ENCODE data around the gene RPS21.

DNA sequence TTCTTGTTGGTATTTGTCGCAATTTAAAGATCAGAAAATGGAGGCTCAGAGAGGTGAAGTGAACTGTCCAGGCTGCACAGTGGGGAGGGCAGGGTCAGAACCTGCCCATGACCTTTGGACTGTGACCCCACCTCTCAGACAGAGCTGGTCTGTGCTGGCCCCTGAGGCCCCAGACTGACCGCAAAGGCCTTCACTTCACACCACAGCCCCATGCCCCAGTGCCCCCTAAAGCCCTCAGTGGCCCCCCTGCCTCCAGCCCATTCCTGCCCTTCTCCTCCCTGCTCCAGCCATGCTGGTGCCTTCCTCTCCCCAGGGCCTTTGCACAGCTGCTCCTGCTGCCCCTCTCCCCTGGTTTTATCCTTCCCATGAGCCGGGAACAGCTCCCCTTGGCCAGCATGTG, 49.8 kb downstream of the RPS21 start:
- TF ChIP-seq, protein P1, sequence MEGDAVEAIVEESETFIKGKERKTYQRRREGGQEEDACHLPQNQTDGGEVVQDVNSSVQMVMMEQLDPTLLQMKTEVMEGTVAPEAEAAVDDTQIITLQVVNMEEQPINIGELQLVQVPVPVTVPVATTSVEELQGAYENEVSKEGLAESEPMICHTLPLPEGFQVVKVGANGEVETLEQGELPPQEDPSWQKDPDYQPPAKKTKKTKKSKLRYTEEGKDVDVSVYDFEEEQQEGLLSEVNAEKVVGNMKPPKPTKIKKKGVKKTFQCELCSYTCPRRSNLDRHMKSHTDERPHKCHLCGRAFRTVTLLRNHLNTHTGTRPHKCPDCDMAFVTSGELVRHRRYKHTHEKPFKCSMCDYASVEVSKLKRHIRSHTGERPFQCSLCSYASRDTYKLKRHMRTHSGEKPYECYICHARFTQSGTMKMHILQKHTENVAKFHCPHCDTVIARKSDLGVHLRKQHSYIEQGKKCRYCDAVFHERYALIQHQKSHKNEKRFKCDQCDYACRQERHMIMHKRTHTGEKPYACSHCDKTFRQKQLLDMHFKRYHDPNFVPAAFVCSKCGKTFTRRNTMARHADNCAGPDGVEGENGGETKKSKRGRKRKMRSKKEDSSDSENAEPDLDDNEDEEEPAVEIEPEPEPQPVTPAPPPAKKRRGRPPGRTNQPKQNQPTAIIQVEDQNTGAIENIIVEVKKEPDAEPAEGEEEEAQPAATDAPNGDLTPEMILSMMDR (IDR thresholded peaks at IDR 0.05), result no peak
- TF ChIP-seq POLR2AphosphoS5 (IDR thresholded peaks at IDR 0.05), result no peak
- TF ChIP-seq POLR2A (IDR thresholded peaks at IDR 0.05), result no peak
